GM10248 (cell line): ENCODE measurements around the gene DISP3.

Experiments
- CTCF ChIA-PET: fragments of 300-600 bp; sonication (Branson Sonifier 250); formaldehyde crosslinking; extraction: SDS; loops from one replicate; lab custom pipeline; 2021; ENCODE audit warnings: antibody characterized with exemption; lab: Yijun Ruan, JAX
- POLR2A ChIA-PET: fragments of 350-650 bp; sonication (Branson Sonifier 250); formaldehyde crosslinking; extraction: SDS; loops from one replicate; lab custom pipeline; 2020; ENCODE audit warnings: antibody characterized with exemption; lab: Yijun Ruan, JAX
- DNase-seq: peaks from one replicate; pipeline ENCODE4 v3.0.0; 2012; ENCODE audit errors: extremely low spot score
- TF ChIP-seq, protein P1 (sequence below): IDR thresholded peaks from 2 replicates; pipeline ENCODE4 v1.5.1; 2012; ENCODE audit warnings: mild to moderate bottlenecking, low read depth; ENCODE audit errors: extremely low read depth, missing control alignments, control extremely low read depth

DISP3 gene

DNA sequence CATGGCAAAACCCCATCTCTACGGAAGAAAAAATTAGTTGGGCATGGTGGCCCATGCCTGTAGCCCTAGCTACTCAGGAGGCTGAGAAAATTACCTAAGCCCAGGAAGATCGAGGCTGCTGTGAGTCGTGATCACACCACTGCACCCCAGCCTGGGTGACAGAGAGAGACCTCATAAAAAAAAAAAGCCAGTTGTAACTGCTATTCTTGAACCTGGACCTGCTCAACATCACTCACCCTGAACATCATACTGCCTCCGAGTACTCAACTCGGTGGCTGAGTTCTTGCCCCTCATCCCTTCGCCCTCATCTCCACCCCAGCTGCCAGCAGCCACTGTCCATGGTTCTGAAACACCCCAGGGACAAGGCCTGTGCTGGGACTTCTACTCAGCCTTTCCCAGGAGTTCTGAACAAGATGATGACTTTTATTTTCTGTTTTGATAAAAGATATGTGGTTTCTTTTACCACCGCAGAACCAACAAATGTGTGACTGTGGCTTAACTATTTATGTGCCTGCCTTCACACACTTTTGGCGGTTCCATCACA lies 5.4 kb upstream of the DISP3 start:
- DNase-seq = no peak
- POLR2A ChIA-PET = interaction anchor here (0.7 kb wide), 1 partner anchor 915 kb away, joined by 3 read pairs; no protein-coding TSS in a partner anchor
- CTCF ChIA-PET = interaction anchor here (1.3 to 1.8 kb wide), 2 partner anchors 8 to 9 kb away, joined by 3 to 4 read pairs; no protein-coding TSS in a partner anchor
- TF ChIP-seq, protein P1, sequence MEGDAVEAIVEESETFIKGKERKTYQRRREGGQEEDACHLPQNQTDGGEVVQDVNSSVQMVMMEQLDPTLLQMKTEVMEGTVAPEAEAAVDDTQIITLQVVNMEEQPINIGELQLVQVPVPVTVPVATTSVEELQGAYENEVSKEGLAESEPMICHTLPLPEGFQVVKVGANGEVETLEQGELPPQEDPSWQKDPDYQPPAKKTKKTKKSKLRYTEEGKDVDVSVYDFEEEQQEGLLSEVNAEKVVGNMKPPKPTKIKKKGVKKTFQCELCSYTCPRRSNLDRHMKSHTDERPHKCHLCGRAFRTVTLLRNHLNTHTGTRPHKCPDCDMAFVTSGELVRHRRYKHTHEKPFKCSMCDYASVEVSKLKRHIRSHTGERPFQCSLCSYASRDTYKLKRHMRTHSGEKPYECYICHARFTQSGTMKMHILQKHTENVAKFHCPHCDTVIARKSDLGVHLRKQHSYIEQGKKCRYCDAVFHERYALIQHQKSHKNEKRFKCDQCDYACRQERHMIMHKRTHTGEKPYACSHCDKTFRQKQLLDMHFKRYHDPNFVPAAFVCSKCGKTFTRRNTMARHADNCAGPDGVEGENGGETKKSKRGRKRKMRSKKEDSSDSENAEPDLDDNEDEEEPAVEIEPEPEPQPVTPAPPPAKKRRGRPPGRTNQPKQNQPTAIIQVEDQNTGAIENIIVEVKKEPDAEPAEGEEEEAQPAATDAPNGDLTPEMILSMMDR = no peak

DNA sequence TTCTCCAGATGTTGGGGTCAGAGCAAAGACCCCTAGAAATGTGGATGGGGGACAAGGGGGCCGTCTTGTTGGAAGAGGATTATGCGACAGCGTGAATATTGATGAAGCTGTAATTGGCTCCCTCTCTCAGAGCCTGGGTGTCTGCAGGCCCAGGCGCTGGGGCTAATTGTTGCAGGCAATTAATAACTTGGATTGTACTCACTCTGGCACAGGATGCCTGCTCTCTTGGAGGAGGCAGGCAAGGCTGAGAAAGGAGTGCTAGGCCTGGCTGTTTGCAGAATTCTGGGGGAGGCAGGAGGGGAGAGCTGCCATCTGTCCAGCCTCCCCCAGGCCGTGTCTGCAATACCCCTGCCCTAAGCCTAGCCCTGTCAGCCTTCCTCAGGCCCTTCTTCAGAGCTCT lies 4.1 kb upstream of the DISP3 start:
- DNase-seq = no peak
- CTCF ChIA-PET = interaction anchor here (1.3 to 1.8 kb wide), 4 partner anchors 8 to 437 kb away, joined by 3 to 4 read pairs (median 3); no protein-coding TSS in a partner anchor
- TF ChIP-seq, protein P1 = no peak
- POLR2A ChIA-PET = no interaction called here

DNA sequence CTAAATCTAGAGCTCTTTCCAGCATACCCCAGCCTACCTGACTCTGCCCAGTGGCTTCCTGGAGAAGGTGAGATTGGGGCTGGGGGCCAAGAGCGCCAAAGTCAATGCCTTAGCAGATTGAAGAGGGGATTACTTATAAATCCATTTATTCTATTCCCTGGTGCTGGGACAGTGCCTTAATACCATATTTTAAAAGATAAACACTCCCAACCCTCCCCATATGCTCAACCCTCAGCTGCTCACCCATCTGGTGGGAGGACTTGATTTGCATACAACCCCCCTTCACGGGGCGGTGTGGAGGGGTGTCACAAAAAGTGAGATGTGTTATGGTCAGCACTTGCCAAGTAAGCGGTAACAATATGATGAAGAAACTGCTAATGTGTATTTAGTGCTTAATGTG lies 3.2 kb upstream of the DISP3 start:
- DNase-seq = no peak
- TF ChIP-seq, protein P1 = no peak
- POLR2A ChIA-PET = interaction anchor here (1.2 kb wide), 1 partner anchor 432 kb away, joined by 3 read pairs; no protein-coding TSS in a partner anchor
- CTCF ChIA-PET = interaction anchor here (0.9 to 1.6 kb wide), 4 partner anchors 9 to 438 kb away, joined by 3 to 4 read pairs (median 3); no protein-coding TSS in a partner anchor

DNA sequence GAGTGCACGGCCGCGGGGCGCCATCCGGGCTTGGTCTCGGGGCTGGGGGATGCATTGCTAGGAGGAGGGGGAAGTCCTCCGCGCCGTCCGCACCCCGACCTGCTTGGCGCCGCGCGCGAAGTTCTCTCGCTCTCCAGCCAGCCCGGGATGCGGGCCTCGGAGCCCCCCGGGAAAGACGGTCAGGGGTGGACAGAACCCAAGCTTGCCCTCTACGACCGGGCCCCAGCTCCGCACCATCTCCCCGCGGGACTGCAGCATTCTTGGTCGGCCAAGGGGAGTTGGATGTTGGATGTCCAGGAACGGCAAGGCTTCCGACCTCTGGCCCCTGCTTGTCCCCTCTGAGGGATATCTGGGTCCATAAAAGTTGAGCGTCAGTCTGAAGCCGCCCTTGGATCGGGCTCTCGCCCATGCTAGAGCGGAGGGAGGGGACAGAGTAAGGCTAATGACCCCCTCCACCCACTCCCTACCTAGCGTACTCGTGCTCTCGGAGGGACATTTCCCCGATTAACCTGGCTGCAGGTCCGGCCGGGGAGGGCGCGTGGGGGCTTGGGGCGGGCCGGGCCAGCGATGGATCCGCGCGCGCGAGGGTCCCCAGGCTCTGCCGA lies 522 bp downstream of the DISP3 start:
- no peak for DNase-seq
- ChIA-PET CTCF (interaction anchor here (1.5 kb wide), 1 partner anchor 164 kb away, joined by 5 read pairs; no protein-coding TSS in a partner anchor), POLR2A (no interaction called here)
- TF ChIP-seq, protein P1 = no peak

DNA sequence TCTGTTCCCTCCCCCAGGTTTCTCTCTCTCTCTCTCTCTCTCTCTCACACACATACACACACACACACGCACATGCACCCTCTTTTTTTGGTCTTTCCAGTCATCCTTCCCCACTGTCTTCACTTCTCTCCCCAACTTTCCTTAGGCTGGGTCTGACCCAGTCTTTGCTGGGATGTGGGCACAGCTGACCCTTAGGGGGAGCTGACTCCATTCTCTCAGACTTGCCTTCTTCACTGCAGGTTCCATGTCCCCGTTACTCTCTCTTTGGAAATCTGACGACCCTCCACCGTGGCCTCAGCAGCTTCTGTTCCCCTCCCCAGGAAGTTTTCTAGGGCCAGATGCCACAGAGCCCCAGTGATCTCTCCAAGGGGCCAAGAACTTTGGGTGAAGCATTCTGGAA lies 2.1 kb downstream of the DISP3 start:
- no peak for DNase-seq
- POLR2A ChIA-PET = no interaction called here
- CTCF ChIA-PET = no interaction called here
- TF ChIP-seq, protein P1 = no peak

DNA sequence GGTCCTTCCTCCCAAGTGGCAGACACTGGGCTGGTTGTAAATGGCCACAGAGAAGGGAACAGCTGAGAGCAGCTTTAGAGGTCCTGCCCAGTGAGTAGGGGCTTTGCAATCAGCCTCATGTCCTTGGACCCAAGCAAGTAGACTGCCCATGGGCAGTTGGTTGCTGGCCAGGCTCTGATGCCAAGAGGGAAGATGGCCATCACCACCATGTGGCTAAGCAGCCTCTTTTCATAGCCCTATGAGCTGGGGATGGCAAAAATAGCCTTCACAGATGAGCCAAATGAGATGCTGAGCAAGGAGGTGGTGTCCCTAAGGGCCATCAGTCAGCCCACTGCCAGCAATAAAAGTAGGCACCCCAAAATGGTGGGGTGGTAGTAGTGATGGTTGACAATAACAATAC lies 3.2 kb downstream of the DISP3 start:
- DNase-seq = no peak
- ChIA-PET POLR2A (no interaction called here), CTCF (no interaction called here)
- TF ChIP-seq, protein P1 = no peak
